Activated gamma-delta T cell treated with Interleukin-2 at 50 U/mL for 16 hours (primary cell): Measurements from ENCODE around the gene FRZB.
"Not testable (repeated sequence)": the region's sequence is repeated elsewhere in the genome, so short reads cannot be mapped to it uniquely, and the experiment has no call there.

ENCODE experiments used
- DNase-seq: peaks from one replicate; pipeline ENCODE4 v3.0.0-alpha.2; 2020

FRZB gene

DNA sequence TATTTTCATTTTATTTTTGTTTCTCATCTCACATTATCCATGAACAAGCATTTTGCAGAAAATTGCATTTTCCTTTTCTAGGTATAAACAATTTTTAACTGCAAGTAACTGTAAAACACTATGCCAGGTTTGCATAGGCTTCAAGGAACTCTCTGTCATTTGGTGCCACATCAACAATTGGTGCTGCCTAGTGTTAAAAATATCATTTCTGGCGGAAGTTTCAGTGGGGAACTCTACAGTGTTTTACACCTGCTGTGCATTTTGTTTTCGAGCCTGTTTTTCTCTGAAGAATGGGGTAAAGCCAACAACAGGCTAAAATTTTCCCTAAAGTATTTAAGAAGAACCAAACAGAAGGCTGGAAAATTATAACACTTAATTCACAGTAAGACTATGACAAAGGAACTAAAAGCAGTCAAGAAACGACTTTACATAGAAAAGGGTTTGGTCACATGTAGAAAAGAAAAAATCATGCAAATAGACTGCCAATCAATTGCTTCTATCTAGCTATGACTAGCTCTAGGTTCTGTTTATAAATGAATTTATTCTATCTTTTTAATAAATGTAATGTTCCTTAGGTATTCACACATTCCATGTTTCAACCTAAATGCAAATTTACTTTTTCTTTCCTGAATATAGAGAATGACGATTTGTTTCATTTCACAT lies 21.4 kb upstream of the FRZB start:
- DNase-seq, result no peak

DNA sequence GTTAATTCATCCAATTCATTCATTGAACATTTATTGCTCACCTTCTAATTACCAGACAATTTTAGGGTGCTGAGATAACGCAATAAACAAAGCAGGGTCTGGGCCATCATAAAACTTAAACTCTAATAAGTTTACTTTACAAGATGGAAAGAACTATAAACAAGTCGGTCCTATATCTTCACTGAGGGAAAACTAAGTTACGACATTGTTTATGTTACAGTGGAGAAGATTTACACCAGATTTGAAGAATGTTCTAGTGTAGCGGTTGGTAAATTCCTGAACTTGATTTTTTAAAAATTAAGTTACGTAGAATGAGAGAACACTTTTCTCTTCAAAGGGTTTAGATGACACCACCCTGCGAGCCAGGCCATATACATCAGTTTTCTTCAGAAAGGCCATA lies 20.7 kb upstream of the FRZB start:
- no peak for DNase-seq

DNA sequence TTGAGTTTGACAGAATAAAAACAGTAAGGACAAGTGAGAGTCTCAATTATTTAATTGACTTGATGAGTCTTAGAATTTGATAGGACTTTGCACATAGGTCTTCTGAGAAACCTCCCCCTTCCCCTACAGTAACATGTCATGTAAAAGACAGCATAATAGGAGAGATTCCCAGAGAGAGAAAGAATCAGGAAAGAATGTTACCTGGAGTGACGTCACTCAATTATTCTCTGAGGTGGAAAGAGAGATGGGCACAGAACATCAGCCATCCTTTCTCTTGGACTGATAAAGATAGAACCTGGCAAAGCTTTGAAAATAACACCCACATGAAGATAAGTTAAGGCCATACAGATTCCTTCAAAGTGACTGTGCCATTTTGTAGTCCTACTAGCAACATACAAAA lies 19.3 kb upstream of the FRZB start:
- no peak for DNase-seq

DNA sequence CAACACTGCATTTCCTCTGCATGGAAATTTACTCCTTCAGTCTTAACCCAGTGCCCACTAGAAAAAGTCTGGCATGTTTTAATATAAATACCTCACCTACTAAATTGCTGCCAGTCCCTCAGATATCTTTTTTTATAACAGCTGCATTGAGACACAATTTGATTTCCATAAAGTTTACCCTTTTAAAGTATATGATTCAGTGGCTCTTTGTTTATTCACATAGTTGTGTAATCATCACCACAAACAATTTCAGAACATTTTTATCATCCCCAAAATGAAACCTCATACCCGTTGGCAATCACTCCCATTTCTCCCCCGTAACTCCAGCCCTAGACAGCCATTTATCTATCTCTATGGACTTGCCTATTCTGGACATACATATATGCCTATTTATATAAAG lies 17.0 kb upstream of the FRZB start:
- no peak for DNase-seq

DNA sequence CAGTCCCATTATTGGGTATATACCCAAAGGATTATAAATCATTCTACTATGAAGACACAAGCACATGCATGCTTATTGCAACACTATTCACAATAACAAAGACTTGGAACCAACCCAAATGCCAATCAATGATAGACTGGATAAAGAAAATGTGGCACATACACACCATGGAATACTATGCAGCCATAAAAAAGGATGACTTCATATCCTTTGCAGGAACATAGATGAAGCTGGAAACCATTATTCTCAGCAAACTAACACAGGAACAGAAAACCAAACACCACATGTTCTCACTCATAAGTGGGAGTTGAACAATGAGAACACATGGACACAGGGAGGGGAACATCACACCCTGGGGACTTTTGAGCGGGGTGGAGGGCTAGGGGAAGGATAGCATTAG lies 13.7 kb upstream of the FRZB start:
- DNase-seq, result not testable (repeated sequence)

DNA sequence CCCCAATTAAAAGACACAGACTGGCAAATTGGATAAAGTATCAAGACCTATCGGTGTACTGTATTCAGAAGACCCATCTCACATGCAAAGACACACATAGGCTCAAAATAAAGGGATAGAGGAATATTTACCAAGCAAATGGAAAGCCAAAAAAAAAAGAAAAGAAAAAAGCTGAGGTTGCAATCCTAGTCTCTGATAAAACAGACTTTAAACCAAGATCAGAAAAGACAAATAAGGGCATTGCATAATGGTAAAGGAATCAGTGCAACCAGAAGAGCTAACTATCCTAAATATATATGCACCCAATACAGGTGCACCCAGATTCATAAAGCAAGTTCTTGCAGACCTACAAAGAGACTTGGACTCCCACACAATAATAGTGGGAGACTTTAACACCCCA lies 10.2 kb upstream of the FRZB start:
- not testable (repeated sequence) for DNase-seq

DNA sequence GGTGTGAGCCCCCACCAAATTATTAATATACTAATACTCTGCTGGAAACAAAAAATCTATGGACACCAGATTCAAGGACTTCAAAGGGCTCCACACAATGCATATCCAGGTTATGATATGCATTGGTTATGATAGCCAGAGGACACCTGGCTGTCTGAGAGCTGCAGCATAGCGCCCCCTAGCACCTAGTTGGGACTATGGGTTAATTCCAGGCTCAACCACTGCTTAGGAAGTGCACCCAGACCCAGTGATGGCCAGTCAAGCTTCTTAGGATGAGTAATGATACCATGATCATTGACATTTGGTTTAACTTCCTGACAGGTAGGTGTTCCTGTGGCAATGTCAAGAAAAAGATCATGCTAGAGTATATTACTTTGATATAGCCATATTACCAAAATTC lies 3.8 kb upstream of the FRZB start:
- no peak for DNase-seq

DNA sequence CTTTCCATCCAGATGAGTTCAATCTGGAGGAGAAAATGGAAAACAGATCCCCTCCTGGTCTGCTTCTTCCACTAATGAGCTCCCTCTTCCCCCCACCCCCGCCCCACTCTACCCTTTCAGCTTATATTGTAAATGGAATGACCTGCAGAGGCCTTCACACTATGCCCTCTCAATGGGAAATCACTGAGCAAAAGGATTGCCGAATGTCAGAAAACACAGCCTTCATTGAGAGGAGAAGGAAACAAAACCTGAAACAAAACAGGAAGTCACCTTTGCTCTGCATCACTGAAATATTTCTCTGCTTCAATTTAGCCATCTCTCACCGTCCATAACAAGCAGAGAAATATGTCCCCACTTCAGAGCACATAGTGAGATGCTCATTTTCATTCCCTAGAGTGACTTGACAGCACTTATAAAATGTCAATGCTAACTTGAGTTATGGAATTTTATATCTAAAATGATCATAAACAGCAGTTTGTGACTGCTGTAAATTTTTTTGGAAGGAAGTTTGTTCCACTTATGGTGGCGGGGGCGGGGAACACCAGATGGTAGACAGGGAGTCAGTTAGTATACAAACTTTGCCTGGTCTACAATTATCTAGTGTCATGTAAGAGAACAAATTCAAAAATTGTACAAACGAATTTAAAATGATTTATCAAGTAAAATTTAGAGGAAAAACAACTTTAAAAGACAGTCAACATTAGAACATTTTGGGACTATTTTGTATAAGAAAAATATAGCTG lies 1.8 kb upstream of the FRZB start:
- no peak for DNase-seq

DNA sequence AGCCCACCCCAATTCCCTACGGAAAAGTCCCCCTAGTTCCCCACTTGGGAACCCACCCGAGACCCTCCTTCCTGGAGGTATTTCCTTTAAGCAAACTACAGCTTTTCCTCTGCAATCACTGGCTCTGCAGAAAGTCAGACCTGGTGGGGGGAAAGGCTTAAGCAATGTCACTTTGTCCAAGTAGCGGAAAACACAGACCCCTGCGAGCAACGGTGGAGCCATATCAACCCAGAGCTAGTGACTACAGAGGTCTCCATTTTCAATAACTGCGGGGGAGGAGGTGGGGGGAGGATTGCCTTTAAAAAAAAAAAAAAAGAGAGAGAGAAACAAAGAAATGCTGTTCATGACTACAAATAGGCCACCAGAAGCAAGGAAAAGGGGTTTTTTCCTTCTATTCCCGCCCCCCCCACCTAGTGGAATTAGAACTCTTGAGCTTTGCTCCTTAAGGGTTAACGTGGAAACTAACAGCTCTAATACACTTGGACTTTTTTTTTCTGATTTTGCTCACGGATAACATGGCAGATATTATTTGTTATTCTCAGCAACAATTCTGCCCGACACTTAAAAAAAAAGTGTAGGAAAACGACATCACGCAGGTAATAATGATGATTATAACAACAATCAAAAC lies 1.1 kb upstream of the FRZB start:
- no peak for DNase-seq

DNA sequence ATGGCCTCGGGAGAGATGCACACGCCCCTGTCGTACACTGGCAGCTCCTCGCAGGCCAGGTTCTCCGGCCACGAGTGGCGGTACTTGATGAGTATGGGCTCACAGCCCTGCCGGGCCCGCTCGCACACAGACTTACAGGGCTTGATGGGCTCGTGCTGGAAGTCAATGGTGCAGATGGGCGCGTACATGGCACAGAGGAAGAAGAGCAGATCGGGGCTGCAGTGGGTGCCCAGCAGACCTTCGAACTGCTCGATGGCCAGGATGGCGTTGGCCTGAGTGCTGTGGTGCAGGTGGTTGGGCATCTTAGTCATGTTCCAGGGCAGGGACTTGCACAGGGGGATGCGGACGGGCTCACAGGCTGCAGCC lies 359 bp downstream of the FRZB start:
- no peak for DNase-seq

DNA sequence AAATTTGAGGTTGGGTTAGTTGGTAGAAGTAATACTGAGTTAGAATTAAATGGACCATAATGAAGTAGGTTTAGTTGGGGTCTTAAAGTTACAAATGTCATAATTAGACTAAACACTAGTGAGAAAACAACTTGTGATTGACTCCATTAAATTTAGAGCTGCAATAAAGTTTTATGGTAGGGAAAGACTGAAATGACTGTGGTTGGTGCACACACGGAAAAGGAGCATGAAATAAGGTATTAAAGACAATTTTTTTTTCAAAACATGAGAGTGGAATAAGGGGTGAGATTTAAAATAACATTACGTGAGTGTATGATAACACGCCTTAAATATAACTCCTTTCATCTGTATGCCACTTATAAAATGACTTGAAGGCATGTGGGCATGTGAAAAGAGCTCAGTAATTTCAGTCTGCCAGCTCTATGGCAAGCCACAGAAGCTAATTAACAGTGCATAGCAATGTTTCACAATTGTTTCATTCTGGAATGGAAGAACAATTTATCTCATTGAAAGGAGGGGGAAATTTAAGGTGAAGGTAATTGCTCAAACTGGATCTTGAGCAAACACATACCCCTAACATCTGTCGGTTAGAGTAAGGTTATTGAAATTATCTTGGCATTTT lies 1.4 kb downstream of the FRZB start:
- no peak for DNase-seq

DNA sequence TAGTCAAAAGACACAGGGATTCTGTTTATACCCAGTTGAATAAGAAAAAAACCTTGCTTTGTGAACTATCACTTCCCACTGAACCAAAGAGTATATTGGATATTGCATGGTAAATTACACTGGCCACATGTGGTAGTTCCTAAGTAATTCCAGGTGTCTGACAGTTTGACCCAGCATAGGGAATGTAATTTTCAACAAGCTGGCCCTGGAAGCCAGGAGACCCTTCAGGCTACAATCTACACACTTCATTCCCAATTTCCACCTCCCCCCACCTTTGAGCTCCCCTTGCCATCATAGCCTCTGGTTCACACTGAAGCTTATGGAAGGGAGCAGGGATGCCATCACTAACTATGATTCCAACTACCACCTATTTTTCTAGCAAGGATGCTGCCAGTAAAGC lies 2.8 kb downstream of the FRZB start:
- no peak for DNase-seq

DNA sequence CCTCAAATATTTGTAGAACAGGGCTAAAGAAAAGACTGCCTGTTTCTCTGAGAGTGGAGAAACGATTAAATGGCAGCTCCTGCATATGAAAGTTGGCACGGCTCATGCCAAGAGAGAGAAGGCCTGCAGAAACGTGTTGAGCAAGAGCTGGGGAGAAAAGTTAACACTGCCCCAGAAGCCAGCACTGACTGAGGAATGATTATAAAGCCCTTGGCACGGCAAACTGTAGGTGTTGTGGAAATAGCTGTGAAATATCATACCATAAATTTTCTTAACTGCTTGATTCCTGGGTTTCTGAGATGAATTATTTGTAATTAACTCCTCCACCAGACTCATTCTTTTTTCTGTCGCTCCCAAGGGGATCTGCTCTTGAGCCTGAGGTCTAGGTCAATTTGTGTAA lies 4.3 kb downstream of the FRZB start:
- DNase-seq, result no peak

DNA sequence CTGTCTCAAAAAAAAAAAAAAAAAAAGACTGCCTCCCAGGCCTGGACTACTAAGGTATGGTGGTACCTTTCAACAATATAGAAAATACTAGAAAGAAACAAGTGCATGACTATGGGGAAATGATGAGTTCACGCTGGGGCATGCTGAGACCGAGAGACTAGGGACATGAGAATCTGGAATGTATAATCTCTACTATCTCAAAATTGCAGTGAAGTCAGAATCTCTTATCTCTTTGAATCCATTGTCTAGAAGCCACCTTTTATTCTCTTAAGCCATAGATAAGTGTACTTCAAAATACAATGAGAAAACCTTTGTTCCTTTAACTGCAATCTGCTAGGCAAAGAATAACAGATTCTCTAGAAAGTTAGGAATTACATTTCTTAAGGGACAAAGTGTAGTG lies 5.6 kb downstream of the FRZB start:
- no peak for DNase-seq

DNA sequence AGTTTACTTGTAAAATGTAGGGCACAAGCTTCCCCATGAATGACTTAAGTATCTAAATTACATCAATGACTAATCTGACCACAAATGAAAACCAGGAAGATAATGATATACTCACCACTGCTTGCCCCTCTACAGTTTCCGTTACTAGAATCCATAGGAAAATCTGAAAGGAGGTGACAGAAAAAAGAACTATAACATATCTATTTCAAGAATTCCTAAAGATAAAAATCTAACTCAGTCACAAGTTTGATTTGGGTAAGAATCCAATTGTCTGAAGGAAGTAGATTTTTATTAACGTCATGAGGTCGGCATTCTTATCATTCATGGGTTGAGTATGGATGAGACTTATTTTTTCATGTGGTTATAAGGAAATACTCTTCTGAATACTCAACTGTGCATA lies 7.8 kb downstream of the FRZB start:
- no peak for DNase-seq

DNA sequence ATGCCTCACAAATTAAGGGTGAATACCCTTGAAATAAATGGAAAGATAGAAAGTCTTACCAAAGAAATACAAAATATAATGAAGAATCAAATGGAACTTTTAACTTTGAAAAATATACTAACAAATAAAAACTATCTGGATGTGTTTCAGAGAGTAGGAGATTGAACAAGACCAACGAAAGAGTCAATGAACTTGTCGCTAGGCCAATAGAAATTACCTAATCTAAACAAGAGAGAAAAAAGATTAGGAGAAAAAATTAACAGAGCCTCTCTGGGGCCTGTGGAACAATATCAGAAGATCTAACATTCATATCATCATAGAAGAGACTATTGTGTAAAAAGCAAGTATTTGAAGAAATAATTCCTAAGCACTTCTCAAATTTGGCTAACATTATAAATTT lies 11.1 kb downstream of the FRZB start:
- DNase-seq, result no peak

DNA sequence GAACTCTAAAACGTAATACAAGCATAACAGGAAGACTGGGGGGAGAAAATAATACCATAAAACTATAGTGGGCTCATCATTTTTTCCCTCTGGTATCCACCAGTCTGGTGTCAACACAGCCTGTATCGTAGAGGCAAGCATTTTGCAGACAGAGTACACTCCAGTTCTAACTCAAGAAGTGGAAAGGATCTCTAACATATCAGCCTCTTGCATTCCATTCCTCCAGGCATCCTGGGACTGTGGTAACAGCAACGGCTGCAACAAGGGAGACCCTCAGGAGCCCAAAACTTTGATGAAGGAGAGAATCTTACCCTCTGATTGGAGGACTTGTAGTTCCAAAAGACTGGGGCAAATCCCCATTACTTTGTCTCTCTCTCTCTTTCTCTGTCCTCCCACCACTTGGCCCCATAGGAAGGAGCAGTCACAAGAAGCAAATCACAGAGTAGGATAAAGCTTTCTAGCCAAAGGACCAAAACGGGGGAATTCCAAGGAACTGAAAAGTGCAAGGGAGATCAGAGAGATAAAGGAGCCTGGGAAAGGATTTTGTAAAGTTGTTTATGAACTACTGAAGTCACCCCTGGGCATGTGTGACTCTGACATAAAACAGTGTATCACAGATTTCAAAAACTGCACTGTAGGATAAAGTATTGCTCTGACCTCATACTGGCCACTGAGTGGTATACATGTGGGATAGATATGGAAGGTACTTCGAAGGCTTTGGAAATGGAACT lies 11.9 kb downstream of the FRZB start:
- no peak for DNase-seq

DNA sequence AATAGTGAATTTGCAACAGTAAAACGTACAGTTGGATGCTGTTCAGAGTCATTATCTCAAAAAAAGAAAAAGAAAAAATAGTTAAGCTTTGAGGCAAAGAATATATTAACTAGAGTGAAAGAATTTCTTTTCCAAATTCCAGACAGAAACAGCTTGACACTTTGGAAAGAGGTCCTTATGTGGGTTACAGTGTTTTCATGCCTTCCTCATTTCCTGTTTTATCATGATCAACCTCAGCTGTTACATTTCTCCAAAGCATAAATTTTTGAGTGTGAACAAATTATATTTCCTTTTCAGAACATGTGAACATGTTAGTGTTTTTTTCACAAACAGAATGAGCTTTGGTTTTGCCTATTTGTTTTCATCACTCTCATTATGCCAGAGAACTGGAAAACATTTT lies 13.6 kb downstream of the FRZB start:
- DNase-seq, result no peak

DNA sequence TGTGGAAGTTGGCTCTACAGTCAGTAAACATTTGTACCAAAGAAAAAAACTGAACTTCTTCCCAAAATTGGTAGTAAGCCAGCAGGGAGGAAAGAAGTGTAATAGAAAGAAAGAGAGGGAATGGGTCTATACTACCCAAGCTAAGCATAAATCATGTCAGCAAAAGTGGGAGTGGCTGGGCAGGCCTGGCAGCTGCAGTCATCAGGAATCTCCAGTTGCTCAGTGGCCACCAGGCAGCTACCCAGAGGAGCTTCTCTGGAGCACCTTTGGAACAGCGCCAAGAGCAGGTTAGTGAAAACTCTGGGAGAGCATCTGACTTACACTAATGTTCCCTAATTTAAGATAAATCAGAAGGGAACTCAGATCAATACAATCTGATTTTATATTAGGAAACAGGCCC lies 14.3 kb downstream of the FRZB start:
- no peak for DNase-seq

DNA sequence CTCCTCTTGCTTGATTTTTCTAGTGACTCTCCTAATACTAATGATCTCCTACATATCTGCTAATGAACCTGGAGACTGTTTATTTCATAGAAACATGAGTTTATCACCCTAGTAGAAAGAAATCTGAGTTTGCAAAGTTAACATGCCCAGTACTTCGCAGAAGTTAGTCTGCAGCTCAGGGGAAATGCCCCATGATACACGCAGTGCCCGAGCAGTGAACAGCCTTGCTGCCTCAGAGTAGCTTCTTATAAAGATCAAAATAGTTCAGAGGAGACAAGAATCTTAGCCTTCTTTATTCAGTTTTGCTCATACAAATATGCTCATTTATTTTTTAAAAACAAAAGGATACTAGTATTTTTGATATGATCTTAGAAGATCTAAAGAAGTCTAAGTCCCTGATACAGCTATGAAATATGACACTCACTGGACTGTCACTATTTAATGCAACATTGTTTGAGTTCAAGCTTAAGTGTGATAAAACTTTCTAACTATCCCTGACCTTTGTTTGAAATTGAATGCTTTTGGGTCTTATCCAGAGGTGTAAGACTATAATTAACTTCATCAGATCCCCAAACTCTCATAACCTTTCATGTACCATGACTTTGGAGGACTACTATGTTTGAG lies 20.5 kb downstream of the FRZB start:
- DNase-seq, result no peak

DNA sequence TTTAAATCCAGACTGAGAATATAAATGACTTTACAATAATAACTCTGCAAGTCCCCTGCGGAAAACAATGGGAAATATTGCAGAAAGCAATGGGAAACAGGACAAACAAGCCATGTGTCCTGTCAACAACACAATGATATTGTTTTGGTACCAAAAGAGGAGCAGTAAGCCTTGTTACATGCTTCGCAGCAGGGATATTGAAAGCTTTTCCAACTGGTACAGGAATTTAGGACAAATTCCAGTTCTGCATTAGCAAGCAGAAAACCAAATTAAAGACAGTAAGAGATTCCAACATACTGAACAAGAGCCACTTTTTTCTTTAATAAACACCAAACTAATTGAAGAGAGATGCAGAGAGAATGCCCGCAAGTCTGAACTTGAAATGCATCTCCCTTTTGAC lies 30.0 kb downstream of the FRZB start:
- DNase-seq, result no peak

DNA sequence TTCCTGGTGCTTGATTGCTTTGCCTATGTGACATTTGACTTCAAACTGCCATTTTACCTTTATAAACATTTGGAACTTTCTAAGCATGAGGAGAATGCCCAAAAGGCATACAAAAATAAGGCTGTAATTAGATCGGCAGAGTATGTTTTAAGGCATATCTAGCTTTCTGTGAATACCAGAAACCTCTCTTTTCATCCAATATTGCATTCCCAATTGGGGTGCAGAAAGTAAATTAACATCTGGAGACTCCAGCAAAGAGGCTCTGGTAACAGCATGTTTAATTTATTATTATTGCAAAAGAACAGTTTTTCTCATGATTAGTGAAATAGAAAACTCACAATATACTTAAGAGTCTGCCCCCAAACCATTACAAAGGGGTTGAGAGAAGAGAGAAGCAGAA lies 32.1 kb downstream of the FRZB start:
- DNase-seq, result no peak
